B cell (primary cell): Measurements from ENCODE around the gene SNRPB2.

Experiments
- CTCF ChIP-seq: fragments of 200-600 bp; IDR thresholded peaks from one replicate; pipeline ENCODE4 v1.8.0; 2022; ENCODE audit warnings: antibody characterized with exemption, mild to moderate bottlenecking
- EZH2 ChIP-seq: IDR thresholded peaks from 2 replicates; pipeline ENCODE4 v1.6.1; 2012; ENCODE audit warnings: borderline replicate concordance, low read depth, mild to moderate bottlenecking, moderate library complexity, low read length; ENCODE audit not compliant: insufficient read depth, poor library complexity, severe bottlenecking

GRCh38 chr20:16747291-16747811, 17.5 kb downstream of the SNRPB2 start:
- TF ChIP-seq CTCF (no peak), EZH2 (no peak)
